Astrocyte of the cerebellum (primary cell): ENCODE measurements around the gene YBEY.

Source experiments
- DNase-seq: peaks from one replicate; pipeline ENCODE4 v3.0.0-alpha.2; 2011; ENCODE audit warnings: low read depth
- H3K4me3 ChIP-seq: 2 replicates; pipeline ENCODE4 v1.5.1; 2011; ENCODE audit warnings: mild to moderate bottlenecking, low read depth, low read length, moderate library complexity
- CTCF ChIP-seq: IDR thresholded peaks from 2 replicates; pipeline ENCODE4 v1.5.1; 2012; ENCODE audit warnings: low read length, low read depth, moderate library complexity, mild to moderate bottlenecking; ENCODE audit errors: missing control alignments
- in situ Hi-C: cut with HindIII; loops from 2 replicates; pipeline ENCODE4 v1.10.0; 2017; ENCODE audit warnings: low sequenced_read_pairs

The YBEY gene

GRCh38 chr21:46264046-46264689 lies 22.0 kb upstream of the YBEY start:
- TF ChIP-seq CTCF, result no peak
- DNase-seq, result no peak
- in situ Hi-C loops, result no loop called here
- H3K4me3 ChIP-seq, result no peak overlapping the region

- DNase-seq, result no peak
- in situ Hi-C loops, result no loop called here
- H3K4me3 ChIP-seq, result no peak overlapping the region
- no peak for TF ChIP-seq CTCF
Observed at GRCh38 chr21:46264690-46265144, 21.4 kb upstream of the YBEY start.

DNA sequence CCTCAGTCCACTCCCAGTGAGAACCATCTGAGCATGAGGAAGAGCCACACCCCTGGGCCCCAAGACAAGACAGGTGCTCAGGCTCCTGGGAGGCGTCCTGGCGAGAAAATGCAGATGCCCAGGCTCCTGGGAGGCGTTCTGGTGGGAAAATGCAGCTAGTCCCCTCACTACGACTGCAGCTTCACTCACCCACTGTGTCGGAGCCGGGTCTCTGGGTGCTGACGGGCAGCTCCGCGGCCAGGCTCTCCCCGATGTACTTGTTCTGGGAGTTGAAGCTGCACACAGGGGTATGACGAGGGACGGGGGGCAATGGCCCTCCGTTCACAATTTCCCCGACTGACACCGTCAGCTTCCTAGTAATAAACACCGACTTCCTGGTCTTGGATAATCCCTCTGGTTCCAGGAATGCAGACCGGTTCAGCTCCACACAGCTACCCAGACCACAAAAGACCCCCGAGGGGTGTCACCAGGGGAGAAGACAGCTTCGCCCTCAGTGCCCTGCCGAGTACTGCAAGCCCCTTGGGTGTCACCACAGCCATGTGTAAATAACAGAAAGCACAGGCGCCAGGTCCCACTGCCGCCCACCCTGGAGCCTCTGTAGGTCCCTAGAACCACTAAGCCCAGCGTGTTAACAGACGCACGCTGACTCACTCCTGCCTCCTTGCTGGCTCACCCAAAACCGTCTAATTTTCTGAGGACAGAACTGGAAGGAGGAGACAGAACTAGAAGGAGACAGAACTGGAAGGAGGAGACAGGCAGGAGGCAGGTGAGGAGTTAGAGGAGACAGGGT lies 20.2 kb upstream of the YBEY start:
- DNase-seq, result no peak
- TF ChIP-seq CTCF, result no peak
- no peak overlapping the region for H3K4me3 ChIP-seq
- in situ Hi-C loops, result no loop called here

- DNase-seq, result no peak
Observed at GRCh38 chr21:46266946-46267345, 19.2 kb upstream of the YBEY start.

DNA sequence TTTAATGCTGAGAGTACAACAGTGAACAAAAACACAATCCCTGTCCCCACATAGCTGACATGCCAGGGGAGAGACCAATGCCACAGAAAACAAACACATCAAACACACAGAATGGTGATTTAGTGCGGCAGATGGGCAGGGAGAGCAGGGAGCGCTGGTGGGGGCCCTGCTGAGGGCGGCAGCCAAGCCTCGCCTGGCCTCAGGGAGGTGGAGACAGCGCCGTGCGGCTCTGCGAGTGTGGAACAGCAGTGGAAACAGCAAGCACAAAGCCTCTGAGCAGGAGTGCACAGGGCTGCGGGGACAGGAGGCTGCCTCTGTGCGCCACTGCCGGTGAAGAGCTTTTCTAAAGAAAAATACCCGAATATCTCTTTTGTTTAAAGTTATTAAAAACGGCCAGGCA lies 17.8 kb upstream of the YBEY start:
- no peak for DNase-seq
- TF ChIP-seq CTCF, result no peak
- in situ Hi-C loops, result no loop called here
- H3K4me3 ChIP-seq, result no peak overlapping the region

More at GRCh38 chr21:46266946-46267345, 19.2 kb upstream of the YBEY start:
- no peak for TF ChIP-seq CTCF
- in situ Hi-C loops, result no loop called here
- no peak overlapping the region for H3K4me3 ChIP-seq

- in situ Hi-C loops, result no loop called here
- no peak overlapping the region for H3K4me3 ChIP-seq
- DNase-seq, result no peak
- TF ChIP-seq CTCF, result no peak
Observed at GRCh38 chr21:46269466-46269865, 16.7 kb upstream of the YBEY start.
